NCI-H748 treated with DMSO at 0.1 percent for 48 hours (cell line): ENCODE data around the gene PRAC1.
"Not testable (repeated sequence)": the region's sequence is repeated elsewhere in the genome, so short reads cannot be mapped to it uniquely, and the experiment has no call there.

Experiments used
- DNase-seq: peaks from one replicate; lab custom pipeline; 2025; lab: John Stamatoyannopoulos, UW

Gene PRAC1

DNA sequence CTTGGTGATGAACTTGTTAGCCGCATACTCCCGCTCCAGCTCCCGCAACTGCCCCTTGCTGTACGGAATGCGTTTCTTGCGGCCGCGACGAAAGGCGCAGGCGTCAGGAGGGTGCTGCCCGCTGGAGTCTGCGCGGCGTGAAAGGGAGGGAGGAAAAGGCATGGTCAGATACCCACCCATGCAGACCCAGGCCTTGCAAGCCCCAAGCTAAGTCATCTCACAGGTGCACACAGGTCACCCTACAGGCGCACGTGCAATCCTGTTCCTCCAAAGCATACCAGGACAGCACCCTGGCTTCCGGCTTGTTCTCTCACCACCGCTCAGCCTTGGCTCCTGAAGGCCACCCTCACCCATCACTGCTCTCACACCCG lies 4.6 kb upstream of the PRAC1 start:
- no peak for DNase-seq

DNA sequence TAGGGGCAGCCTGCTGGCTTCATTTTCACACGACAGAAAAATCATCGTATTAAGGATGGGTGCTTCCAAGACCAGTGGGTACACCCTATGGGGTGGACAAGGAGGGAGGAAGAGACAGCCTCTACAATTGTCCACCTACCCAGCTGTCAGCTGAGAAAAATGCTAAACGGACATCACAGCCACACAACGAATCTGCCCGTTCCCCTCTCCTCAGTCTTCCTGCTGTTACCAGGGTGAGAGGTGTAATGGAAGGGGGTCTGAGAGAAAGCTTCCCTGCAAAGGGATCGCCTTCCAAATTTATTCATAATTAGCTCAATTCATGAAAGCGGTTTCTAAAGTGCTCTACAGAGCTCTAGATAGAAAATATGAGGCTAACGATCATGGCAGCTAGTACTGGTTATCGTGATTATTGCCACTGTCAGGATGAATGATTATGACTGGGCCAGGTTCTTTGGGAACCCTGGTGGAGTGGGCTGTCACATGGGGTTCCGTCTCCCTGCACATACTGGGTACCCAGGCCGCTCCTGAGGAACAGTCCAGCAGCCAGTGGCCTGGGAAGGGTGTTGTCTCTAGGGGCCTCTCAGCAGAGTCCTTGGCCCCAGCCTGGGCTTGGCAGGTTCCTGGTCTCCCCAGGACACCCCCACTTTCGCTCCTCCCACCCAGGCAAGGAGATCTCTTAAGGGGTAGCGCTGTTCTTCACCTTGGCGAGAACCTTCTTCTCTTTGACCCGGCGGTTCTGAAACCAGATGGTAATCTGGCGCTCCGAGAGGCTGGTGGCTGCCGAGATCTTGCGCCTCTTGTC lies 4.0 kb upstream of the PRAC1 start:
- no peak for DNase-seq

DNA sequence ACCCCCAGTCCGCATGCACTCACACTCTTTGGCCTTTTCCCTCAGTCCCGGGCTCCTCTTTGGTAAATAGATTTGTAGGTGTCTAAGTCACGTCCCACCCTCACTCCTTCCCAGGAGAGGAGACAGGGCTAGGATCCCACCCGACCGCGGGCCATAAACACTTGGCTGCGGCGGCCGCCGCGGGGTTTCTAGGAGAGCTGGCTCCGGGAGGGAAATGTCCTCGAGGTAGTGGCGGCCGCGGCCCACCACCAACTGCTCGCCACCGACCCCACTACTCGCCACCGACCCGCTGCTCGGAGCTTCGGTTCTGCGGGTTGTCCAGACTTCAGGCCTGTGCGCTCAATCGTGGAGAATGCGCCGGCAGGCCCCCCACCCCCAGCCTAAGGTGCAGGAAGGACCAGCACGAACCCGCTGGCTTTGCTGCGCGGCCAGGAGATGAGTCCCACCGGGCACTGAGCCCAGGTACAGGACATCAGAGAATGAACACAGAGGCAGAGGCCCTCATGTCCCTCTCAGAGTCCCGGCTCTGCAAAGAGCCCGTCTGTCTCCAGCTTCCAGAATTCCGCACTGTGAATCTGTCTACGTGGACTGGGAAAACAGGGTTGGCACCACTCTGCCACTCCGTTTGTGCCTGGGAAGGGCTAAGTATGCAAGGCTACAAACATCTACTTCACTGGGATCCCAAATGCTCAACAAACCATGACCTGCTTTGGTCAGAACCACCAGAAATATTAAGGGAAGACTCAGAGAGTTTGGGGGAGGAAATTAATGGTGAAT lies 3.2 kb upstream of the PRAC1 start:
- DNase-seq: no peak

DNA sequence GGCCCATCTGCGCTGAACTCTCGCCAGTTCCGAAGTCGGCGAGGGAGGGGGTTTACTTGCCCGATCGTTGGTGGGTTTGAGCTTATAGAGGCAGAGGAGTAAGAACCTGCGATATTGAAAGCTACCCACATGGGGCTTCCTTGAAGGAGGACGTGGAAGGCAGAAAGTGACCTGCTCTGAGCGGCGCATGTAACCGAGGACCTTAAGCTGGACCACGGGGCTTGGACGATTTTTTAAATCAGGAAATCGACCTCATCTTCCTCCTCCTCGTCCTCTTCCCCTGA lies 2.6 kb upstream of the PRAC1 start:
- DNase-seq: no peak

DNA sequence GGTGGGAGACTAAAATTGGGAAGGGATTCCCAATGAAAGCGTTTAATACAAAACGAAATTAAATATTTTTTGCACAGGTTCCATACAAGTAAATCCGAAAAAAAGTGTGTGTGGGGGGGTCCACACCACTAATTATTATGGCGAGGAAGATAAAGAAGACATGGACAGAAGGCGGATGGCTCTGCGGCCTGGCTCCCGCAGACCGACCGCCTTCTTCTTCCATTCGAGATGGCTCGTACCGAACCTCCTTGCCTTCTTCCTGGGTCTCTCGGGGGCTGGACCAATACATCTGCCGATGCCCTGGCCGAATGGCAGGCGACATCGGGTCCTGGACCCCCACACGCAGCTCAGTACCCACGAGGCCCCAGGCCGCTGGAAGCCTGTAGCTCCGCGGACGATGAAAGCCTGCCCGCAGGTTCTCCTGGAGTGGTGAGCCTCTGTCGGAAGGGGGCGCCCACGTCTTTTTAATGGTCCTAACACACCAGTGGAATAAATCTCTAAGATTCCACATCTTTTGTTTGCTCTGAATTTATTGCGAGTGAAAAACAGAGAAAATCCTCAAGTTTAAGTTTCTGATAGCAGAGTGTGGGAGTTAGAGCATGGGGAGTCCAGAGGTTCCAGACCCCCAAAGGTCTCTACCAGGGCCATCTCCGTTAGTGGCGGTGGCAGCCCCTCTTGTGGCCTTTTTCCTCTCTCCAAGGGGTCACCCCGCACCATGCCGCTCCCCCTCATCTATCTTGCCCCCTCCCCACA lies 2.1 kb upstream of the PRAC1 start:
- DNase-seq: peak; percentile 42

DNA sequence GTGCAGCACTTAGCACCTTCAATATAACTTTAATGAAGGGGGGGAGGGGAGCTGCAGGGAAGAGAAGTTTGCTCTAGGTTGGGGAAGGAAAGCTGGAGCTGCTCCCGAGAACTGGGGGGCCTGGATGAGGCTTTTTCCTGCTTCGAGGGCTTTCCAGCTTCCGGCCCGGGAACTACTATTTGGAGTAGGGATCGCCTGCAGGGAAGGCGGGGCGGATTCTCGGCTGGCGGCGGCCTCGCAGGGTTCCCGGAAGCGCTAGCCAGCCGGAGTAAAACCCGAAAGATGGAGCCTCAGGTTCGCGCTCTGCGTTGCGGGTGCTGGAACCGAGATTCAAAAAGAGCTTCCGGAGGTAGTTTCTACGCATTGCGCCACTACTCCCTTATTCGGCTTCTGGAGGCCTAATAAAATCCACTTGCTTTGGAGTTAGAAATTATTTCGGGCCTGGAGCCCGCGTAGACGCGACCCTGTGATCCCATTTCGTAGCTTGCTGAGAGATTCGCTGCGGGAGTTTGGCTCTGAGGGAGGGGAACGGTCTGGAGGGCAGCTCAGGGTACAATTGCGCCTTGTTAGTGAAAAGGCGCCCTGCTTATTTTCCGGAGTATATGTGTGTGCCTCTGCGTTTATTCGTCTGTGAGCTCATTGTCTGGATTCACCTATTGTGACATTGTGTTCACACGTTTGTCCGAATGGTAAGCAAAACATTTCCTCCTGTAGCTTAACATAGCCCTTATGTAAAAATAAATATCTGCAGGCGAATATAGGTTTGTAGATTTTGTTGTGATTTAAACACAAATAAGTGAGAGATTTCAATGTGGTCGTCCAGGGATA lies 1.3 kb upstream of the PRAC1 start:
- DNase-seq: peak; percentile 10

DNA sequence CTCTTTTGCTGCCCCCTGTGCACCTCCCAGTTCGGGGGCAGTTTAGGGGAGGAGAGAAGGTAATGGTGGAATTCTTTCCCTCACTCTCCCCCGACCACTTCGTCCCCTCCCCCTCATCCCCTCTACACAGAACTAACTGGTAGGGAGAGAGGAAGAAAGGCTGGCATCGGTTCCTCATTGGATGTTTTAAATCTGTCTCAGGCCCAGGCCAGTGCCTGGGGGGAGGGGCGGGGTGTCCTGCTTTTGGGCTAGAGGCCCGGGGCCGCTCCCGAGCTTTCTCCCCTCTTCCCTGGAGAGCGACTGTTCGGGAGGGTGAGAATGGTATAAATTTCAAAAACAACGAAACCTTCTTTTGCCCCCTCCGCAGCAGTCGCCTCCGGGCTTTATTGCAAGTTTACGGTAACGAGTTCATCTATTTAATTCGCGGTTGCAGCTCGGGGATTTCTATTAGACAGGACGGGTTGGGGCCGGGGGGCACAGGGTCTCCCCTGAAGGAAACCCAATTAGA lies 651 bp upstream of the PRAC1 start, which contains the start of gene PRAC2:
Gene PRAC2 (plus strand): TSS at position 271 of the 508 bp plus-strand sequence. CDS start 1,226 bp downstream, outside the sequence.
- DNase-seq: no peak

DNA sequence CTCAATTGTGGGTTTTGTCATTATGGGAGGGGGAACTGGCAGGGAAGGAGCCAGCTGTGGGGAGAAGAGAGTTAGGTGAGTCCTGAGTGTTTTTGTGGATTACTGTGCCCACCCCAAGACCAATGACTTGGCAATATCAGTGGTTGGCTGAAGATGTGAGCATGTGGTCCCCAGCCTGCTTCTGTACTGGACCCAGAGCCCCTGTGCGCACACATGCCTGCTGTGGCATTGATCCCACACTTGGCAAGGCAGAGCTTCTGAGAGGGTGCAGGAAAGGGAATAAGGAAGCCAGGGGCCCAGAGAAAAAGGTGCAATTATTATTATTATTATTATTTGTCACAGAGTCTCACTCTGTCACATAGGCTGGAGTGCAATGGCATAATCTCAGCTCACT lies 1.3 kb downstream of the PRAC1 start:
- no peak for DNase-seq

DNA sequence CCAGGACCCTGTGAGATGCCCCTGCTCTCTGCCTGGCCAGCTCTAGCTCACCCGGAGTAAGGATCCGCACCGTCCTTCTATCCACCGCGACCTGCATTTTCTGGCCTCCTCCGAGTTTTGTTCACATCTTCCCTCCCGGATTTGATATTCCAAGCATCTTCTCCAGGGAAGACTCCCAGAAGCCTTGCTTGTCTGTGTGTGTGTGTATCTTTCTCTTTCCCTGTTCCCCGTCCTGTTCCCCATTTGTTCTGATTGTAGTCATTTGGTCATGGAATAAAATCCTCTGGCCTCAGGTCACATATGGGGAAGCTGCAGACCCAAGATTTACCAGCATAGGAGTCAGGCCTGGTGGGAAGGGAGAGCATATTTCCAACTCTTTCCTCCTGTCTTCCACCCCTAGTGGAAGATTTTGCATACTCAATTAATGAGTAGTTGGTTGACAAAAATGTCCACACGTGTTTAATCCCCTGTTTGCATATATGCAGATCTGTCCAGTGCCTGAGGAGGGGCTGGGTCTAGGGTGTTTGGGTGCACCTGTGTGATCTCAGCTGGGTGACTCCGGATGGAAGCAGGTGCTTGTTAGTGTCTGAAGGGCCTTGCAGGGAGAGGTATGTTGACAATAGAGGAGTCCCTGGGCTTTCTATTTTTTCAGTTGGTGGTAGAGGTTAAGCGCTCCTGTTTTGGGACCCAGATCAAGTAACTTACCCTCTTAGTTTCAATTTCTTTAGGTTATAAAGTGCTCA lies 1.9 kb downstream of the PRAC1 start:
- DNase-seq: no peak

DNA sequence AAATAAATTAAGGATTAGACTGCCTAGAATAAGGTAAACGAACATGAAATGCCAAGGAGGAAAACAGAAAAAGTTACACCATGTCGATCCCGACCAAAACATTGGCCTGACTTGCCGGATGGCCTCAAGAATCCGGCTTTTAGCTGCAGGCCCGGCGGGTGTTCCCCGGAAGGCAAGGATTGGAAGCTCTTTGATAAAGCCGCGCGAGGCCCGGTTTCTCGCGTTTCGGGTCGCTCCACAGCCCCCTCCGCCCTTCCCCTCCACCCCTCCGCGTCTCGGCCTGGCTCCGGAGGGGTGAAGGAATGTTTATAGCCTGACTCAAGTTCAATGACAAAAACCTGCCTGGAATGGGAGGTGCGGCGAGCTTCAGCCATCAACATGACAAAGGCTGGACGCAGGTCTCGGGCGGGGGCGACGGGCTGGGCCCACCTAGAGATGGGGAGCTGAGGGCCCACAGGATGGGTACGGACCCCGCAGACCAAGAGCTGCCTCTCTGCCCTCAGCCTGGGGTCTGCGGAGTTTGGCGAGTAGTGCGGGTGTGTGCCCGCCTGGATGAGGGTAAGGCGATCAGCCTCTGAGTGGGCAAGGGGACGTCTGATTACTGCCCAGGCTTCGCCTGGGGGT lies 2.6 kb downstream of the PRAC1 start:
- no peak for DNase-seq

DNA sequence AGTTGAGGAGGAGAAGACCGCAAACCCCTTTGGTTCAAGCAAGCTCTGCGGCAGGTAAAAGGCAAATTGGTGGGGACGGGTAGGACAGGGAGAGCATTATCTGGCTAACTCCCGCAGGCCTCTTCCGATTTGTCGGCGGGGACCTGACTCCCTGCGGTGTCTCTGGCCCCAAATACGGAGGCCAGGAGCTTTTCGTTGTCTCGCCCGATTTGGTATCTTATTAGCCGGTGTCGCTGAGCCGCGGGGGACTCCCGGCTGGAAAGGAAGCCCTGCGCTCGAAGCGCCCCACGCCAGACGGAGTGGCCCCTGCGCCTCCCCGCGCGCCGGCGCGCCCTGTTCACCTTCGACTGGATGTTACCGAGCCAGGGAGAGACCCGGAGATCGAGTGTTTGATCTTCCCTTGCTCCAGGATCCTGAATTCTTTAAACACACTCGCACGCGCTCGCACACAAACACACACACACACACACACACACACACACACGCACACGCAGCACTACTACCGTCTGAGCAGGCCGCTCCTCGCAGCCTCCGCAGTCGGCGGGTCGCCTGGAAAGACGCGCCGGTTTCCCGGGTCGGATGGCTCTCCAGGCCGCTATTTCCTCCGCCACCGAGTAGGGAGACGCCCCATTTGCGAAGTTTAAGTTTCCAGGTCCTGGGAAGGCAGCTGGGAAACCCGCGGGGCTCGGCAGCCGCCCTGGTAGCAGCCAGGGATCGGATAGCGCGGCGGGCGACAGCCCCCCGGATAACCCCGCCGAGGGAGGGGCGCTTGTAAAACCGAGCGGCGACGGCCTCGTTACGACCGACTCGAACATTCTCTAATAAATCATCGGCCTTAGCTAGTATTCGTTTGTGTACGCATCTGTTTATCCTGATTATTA lies 3.3 kb downstream of the PRAC1 start:
- no peak for DNase-seq

DNA sequence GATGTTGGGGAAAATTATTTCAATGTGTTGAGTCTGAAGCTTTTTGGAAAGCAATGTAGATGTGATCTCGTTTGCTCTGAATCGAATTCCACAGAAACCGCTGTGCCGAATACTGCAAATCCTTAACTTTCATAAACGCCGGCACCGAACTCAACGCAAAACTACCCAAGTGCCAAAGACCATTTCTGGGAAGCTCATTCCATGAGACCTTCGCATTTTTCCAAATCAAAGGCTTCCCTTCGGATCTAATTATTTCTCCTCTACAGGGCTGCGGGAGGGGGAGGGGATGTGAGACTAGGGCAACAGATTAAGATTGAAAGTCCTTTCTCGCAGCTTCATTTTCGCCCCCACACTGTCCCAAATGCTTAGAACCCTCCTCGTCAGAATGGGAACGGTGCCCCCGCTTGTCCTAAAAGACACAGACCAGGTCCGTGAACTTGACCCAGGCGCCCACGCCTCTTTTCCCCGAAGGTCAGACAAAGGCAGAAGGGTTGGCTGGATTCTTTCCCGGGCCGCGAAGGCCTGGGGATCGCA lies 4.0 kb downstream of the PRAC1 start:
- DNase-seq: no peak

DNA sequence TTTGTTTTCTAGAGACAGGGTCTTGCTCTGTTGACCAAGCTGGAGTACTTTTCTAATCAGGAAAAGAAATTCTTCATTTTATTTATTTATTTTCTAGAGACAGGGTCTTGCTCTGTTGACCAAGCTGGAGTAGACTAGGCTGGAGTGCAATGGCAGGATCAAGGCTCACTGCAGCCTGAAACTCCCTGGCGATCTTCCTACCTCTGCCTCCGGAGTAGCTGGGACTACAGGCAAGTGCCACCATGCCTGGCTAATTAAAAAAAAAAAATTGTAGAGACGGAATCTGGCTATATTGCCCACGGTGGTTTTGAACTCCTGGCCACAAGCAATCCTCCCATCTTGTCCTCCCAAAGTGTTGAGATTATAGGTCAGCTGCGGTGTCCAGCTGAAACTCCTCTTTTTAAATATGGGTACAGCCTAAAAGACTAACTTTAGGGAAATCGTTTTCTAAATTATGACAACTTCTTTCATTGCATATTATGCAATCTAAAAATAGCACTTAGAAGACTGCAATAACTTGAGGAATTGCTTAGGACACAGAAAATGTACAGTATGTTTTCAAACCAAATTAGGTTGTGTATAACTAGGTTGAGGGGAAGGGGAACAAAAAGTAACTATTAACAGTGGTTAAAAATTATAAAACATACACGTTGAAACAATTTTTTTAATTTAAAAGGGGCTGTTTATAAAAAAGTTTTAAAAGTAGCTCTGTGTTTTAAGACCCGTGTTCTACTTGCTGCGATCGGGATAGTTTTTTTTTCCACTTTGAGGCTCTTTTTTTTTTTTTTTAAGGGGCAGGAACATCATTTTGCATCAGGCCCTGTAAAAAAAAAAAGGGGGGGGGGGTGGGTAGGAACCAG lies 4.7 kb downstream of the PRAC1 start:
- DNase-seq: no peak

DNA sequence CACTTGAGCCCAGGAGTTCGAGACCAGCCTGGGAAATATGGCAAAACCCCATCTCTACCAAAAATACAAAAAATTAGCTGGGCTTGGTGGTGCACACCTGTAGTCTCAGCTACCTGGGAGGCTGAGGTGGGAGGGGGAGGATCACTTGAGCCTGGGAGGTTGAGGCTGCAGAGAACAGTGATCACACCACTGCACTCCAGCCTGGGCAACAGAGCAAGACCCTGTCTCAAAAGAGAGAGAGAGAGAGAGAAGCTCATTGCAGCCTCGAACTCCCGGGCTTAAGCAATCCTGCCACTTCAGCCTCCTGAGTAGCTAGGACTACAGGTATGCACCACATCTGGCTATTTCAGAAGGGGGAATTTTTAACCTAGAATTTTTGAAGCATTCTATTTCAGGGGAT lies 5.8 kb downstream of the PRAC1 start:
- DNase-seq: not testable (repeated sequence)

DNA sequence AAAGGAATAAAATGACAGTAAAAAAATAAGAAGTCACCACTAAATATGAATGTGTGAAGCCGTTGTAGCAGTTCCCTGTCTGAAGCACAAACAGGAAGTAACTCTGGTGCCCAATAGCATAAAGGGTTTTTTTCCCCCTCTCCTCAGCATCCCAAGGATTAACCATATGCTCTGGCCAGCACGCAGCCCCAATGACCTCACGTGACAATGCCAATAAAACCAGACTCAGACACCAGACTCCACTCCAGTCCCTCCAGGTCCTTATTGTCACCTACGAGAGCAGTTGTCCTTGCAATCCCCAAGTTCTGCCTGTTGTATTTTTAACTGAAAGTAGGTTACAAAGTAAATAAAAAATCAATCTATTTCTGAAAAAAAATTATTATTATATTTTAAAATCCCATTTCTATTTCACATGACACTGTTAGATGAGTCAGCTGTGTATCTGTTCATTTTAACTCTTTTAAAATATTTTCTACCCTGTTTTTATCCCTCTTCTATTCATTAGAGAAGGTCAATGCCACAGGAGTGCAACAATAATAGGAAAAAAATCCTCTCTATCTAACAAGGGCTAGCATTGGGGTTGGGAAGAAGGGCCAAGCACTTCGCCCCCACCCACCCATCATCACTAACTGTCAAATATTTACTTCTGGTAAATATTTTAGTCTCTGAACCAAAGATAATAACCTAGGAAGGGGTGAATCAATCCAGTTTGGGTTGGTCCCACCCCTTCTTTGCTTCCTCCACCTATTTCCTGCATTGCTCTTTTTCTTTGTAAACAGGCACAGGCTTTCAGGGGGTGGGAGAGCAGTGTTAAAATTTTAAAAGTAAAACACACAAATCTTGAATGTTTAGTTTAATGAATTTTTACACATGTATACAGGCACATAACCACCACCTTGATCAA lies 6.6 kb downstream of the PRAC1 start:
- peak; percentile 59 for DNase-seq

DNA sequence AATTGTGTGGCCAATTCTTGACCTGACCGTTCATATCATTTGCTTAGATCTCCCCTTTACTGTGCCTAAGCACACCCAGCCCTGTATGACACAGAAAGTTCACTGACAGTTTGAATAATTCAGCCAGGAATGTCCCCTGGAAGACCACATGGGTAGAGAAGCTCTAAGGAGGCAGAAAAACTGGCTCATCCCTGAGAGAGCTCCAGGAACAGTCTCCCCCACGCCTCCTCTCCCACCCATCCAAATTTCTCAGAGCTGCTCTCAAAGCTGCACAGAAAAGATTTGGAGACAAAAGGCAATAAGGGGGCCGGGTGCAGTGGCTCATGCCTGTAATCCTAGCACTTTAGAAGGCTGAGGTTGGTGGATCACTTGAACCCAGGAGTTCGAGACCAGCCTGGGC lies 11.2 kb downstream of the PRAC1 start:
- no peak for DNase-seq
